HG03575 (cell line): Measurements from ENCODE around the gene STPG4.
"Not testable (repeated sequence)": the region's sequence is repeated elsewhere in the genome, so short reads cannot be mapped to it uniquely, and the experiment has no call there.

Experiments
- ATAC-seq: cut with Tn5 transposase; IDR thresholded peaks from one replicate; pipeline ENCODE4 v1.9.1; 2021; ENCODE audit not compliant: unreplicated experiment, insufficient number of reproducible peaks, low FRiP score; ENCODE audit errors: extremely low read depth

Gene STPG4, protein sequence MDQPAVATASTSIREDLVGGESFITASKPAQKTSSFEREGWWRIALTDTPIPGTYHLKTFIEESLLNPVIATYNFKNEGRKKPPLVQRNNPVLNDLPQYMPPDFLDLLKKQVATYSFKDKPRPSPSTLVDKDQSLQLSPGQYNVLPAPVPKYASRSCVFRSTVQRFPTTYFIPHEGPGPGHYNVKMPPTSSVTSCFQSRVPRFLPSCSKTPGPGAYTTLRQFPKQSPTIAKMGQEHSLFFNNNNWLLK

GRCh38 chr2:47155091-47155876, at the start of gene STPG4:
STPG4 (minus strand) TSS chr2:47155308; CDS start chr2:47155251, 57 bp downstream.
- no peak for ATAC-seq

- no peak for ATAC-seq
Measured at GRCh38 chr2:47204691-47205090, 49.6 kb upstream of the STPG4 start.

GRCh38 chr2:47203995-47204394, 48.9 kb upstream of the STPG4 start:
- no peak for ATAC-seq

GRCh38 chr2:47201224-47201623, 46.1 kb upstream of the STPG4 start:
- no peak for ATAC-seq

DNA sequence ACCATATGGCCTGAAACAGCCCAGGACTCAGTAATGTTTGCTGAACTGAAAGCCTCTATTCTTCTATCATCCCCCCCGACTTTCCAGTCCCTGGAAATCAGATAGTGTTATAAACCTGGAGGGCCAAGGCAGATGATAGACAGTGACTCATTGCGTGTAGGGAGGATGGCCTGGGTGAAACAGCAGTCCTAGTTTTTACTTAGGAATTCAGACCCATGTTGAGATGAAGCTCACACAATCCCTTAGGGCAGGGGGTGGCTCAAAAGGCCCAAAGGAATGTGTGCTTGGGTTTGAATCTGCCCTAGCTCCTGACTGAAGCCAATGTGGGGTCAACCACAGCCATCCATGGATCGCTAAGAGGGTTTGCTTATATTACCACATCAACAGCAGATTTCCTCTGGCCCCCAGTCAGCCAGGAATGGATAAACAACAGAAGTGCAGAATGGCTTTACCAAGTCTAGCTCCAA, 43.9 kb upstream of the STPG4 start:
- no peak for ATAC-seq

- ATAC-seq = no peak
Measured at GRCh38 chr2:47196499-47196898, 41.4 kb upstream of the STPG4 start.

DNA sequence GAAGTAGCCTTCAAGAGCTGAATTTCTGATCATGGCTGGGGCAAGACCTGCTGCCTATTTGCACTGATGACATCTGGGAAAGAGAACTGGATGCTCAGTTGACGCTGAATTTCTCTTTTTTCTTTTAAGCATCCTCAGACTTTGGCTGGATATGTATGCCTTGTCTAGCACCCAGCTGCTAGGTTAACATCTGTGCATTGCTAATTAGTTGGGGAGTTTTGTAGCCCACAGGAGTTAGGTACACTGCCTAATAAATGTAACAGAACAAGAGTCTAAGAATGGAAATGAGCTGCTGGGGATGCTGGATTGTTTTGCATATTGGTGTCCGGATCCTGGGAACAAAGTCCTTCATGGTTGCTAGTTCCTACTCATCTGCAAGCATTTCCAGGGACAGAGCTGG, 40.9 kb upstream of the STPG4 start:
- ATAC-seq = no peak

GRCh38 chr2:47195148-47195547, 40.0 kb upstream of the STPG4 start:
- ATAC-seq = no peak

GRCh38 chr2:47194410-47194809, 39.3 kb upstream of the STPG4 start:
- no peak for ATAC-seq

DNA sequence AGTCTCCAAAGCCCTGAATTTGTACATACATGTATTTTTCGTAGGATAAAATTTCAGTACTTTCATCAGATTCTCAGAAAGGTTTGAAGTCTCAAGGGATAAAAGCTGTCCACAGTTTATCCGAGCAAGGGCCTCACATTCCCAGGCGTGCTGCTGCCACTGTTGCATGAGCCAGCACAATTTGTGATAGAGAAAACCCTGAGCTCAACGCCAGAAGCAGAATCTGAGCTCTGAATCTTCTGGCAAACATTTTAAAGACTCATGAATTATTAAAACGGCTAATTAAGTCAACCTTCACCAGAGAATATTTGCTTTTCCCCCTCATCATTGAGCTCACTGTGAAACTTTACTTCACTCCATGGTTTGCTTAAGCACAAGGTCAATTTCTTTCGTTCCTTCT, 38.5 kb upstream of the STPG4 start:
- no peak for ATAC-seq

DNA sequence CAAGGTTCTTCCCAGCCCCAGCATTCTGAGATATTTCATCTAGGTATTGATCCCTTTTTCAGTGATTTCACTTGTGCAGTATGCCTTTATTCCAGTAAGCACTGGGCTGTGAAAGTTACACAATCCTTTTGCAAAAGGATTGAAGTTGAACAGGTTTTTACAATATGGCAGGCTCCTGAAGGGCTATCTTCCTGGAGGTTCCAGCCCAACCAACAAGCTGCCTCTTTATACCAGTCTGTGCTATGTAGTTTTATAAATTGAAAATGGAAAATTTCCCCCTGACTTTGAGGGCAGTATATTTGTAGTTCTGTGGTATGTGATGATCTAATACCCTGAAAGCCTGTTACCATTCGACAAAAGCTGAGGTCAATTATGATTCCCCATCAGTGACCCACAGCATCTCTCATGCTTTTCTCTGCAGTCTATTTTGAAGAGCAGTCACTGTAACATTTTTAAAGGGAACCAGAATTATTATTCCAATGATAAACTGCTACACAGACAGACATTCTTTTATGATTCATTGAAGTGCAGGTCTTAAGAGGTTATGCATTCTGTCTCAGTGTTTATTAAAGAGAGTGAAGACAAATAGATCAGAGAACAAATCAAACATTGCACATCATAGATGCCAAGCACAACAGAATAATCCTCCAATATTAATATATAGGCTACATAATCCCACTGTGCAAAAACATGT, 35.2 kb upstream of the STPG4 start:
- no peak for ATAC-seq

- ATAC-seq = no peak
Measured at GRCh38 chr2:47189635-47190034, 34.5 kb upstream of the STPG4 start.

- no peak for ATAC-seq
Measured at GRCh38 chr2:47187069-47187468, 32.0 kb upstream of the STPG4 start.

- no peak for ATAC-seq
Measured at GRCh38 chr2:47186351-47186750, 31.2 kb upstream of the STPG4 start.

DNA sequence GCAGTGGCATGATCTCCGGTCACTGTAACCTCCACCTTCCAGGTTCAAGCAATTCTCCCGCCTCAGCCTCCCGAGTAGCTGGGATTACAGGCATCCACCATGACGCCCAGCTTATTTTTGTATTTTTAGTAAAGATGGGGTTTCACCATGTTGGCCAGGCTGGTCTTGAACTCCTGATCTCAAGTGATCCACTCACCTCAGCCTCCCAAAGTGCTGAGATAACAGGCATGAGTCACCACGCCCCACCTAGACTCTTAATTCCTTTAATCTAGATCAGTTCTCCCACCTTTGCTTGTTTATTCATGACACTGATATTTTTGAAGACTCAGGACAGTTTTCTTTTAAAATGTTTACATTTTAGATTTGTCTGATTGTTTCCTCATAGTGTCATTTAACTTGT, 30.0 kb upstream of the STPG4 start:
- ATAC-seq = not testable (repeated sequence)

DNA sequence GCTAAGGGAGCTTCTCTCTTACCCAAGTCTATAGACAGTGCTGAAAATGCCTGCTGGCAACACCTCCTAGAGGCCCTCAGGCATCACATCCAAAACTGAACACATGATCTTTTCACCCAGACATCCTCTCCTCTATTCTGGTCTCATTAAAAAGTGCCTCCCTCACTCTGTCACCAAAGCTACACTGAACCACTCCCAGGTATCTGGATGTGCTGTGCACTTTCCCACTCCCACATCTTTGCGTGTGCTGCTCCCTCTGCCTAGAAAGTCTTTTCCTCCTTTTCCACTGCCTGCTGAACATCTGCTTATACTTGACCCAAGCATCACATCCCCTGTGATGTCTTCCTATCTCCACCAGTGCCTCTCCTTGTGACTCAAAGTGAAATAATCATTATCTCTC, 26.1 kb upstream of the STPG4 start:
- no peak for ATAC-seq

GRCh38 chr2:47180531-47180930, 25.4 kb upstream of the STPG4 start:
- ATAC-seq = no peak

DNA sequence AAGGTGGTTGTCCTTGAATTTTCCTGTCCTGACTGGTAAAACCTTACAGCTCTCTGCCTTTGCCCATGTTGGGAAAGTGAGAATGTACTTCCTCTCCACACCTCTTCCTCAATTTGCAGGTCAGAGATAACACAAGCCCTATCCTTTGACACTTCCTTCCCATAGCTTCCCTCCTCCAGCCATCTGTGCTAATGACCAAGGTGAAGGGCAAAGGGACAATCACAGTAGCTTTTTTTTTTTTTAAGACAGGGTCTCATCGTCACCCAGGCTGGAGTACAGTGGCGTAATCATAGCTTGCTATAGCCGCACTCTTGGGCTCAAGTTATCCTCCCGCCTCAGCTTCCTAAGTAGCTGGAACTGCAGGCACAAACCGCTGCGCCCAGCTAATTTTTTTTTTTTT, 24.3 kb upstream of the STPG4 start:
- no peak for ATAC-seq

- no peak for ATAC-seq
Measured at GRCh38 chr2:47178341-47178740, 23.2 kb upstream of the STPG4 start.

DNA sequence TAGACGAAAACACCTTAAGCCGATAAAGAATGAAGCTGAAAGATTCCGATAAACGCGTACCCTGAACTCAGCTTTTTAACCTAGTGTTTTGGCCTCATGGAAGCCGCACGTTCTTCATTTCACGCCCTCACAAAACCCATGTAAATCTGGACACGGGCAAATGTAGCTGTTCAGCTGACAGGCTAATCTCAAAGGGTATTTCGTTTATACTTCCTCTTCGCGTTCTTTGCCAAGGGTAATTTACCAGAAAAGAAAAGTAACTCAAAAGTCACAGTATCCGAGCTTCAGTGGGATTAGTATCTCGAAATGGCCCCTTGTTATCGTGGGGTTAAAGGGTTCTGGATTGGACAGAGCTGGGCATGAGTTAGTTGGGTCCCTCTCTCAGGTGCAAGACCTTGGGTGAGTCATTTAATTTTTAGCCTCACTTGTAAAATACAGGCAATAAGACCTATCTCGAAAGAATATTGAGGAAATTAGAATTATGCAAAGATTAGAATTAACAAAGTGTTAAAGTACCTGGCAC, 22.0 kb upstream of the STPG4 start:
- ATAC-seq = no peak
